GM12878 (cell line): ENCODE results near the gene MRPL18. TPM values are rescaled to one million over a fixed set of nuclear protein-coding genes. Genes with fewer than 3 reads are reported as not detected.

Experiments
- CHD1 ChIP-seq: IDR thresholded peaks from 2 replicates; pipeline ENCODE4 v1.6.1; 2012; ENCODE audit warnings: low read depth, low read length, improper control_type of control experiment
- EGR1 ChIP-seq, 2 experiments: IDR thresholded peaks; 1 replicate in 1 of 2; 2 replicates in 1 of 2; pipeline ENCODE4 v1.6.1; 2011 to 2012; ENCODE audit warnings: low read depth in 2 of 2, low read length in 2 of 2, borderline replicate concordance in 1 of 2, mild to moderate bottlenecking in 1 of 2, moderate library complexity in 1 of 2
- EZH2 ChIP-seq: IDR thresholded peaks from 2 replicates; pipeline ENCODE4 v1.6.1; 2012; ENCODE audit warnings: low read depth, mild to moderate bottlenecking, control low read depth, inconsistent platforms, low read length, borderline replicate concordance; ENCODE audit not compliant: control insufficient read depth
- HCFC1 ChIP-seq: fragments of 150-350 bp; IDR thresholded peaks from 2 replicates; pipeline ENCODE4 v1.6.1; 2014; ENCODE audit warnings: low read length
- MYC ChIP-seq: IDR thresholded peaks from 2 replicates; pipeline ENCODE4 v1.6.1; 2011; ENCODE audit warnings: mild to moderate bottlenecking, low read length, moderate library complexity, inconsistent platforms; ENCODE audit not compliant: insufficient read depth, insufficient replicate concordance, insufficient read length, severe bottlenecking
- PML ChIP-seq: IDR thresholded peaks from 2 replicates; pipeline ENCODE4 v1.6.1; 2012; ENCODE audit warnings: low read length, inconsistent platforms
- POLR2AphosphoS5 ChIP-seq: IDR thresholded peaks from 2 replicates; pipeline ENCODE4 v1.6.1; 2011; ENCODE audit warnings: mild to moderate bottlenecking, low read length, inconsistent platforms
- SP1 ChIP-seq: IDR thresholded peaks from one replicate; pipeline ENCODE4 v1.6.1; 2011; ENCODE audit warnings: low read depth, low read length
- STAT3 ChIP-seq: IDR thresholded peaks from 2 replicates; pipeline ENCODE4 v1.6.1; 2011; ENCODE audit warnings: low read depth, low read length, improper control_type of control experiment
- polyA plus RNA-seq, 11 experiments: library from polyadenylated mRNA; depleted of rRNA in 4 of 11; unstranded in 6 of 11; stranded (reverse) in 5 of 11; fragments of >200 nt; fragmentation: Nextera tagmentation in 4 of 11; fragmentation: Illumina TruSeq in 1 of 11; extraction: Ambion mirVana in 4 of 11; extraction: Trizol in 1 of 11; gene quantifications; 1 replicate in 1 of 11; 2 replicates in 10 of 11; pipeline versions ENCODE4 v1.2.1 to v1.2.3, GENCODE V29; 2011 to 2016; ENCODE audit warnings: inconsistent platforms in 2 of 11, missing spikeins in 2 of 11, low read depth in 1 of 11
- total RNA-seq, 4 experiments: library from RNA; depleted of rRNA in 3 of 4; stranded (reverse); fragments of >200 nt in 3 of 4; fragmentation: Illumina TruSeq in 1 of 4; extraction: Trizol in 1 of 4; gene quantifications; 2 replicates each; pipeline versions ENCODE4 v1.2.1 to v1.2.3, GENCODE V29; 2013 to 2021
- TF ChIP-seq, protein P1 (sequence below): IDR thresholded peaks from 2 replicates; pipeline ENCODE4 v1.6.1; 2012; ENCODE audit warnings: improper control_type of control experiment, low read depth, low read length; ENCODE audit not compliant: insufficient replicate concordance
- TF ChIP-seq, protein P2 (sequence below): fragments of 450-650 bp; IDR thresholded peaks from 2 replicates; pipeline ENCODE4 v1.6.1; 2017; ENCODE audit warnings: mild to moderate bottlenecking, moderate library complexity
- TF ChIP-seq, protein P3 (sequence below): fragments of 450-650 bp; IDR thresholded peaks from 2 replicates; pipeline ENCODE4 v1.6.1; 2017; ENCODE audit warnings: low read depth, mild to moderate bottlenecking, moderate library complexity
- TF ChIP-seq, protein P4 (sequence below): fragments of 450-650 bp; IDR thresholded peaks from 2 replicates; pipeline ENCODE4 v1.6.1; 2017; ENCODE audit warnings: mild to moderate bottlenecking, moderate library complexity

MRPL18 gene
- total and polyA plus RNA-seq, 10 of the 15 experiments (the other 5 are each of a cell fraction or from before 2014, with no cell fraction given): 68.5 to 203 (median 116) TPM

DNA sequence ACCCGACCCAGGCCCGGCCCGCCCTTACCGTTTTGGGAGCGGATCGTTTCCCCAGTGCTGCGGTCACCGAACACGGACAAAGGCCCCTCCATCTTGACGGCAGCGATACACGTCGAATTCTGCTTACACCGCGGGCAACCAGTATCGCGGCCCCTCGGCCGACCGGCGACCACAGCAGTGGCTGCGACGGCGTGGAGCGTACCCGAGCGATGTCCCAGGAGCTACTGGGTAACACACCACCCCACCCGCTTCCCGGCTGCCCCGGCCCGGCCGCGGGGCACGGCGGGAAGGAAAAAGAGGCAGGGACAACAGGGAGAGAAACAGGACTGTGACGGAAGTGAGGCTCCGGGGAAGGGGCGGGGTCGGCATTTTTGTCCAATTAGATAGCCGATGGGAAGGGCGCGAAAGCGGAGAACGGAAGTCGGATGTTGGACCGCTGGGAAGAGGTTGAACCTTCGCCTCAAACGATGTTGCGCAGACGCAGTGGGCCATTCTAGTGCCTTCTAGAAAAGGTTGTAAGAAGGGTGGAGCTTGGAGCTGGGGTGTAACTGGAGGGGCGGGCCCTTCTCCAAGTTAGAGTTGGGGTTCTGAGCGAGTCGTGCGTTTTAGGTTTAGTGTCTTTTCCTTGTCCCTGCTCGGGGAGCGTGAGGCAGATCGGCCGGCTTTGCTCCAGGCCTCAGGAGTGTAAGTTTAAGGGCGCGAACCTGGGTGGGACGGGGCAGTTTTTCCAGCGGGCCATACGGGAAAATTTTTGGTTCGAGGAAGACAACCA, 704 bp upstream of the MRPL18 start, which contains the start of gene TCP1 (continued):
- TF ChIP-seq, protein P1, sequence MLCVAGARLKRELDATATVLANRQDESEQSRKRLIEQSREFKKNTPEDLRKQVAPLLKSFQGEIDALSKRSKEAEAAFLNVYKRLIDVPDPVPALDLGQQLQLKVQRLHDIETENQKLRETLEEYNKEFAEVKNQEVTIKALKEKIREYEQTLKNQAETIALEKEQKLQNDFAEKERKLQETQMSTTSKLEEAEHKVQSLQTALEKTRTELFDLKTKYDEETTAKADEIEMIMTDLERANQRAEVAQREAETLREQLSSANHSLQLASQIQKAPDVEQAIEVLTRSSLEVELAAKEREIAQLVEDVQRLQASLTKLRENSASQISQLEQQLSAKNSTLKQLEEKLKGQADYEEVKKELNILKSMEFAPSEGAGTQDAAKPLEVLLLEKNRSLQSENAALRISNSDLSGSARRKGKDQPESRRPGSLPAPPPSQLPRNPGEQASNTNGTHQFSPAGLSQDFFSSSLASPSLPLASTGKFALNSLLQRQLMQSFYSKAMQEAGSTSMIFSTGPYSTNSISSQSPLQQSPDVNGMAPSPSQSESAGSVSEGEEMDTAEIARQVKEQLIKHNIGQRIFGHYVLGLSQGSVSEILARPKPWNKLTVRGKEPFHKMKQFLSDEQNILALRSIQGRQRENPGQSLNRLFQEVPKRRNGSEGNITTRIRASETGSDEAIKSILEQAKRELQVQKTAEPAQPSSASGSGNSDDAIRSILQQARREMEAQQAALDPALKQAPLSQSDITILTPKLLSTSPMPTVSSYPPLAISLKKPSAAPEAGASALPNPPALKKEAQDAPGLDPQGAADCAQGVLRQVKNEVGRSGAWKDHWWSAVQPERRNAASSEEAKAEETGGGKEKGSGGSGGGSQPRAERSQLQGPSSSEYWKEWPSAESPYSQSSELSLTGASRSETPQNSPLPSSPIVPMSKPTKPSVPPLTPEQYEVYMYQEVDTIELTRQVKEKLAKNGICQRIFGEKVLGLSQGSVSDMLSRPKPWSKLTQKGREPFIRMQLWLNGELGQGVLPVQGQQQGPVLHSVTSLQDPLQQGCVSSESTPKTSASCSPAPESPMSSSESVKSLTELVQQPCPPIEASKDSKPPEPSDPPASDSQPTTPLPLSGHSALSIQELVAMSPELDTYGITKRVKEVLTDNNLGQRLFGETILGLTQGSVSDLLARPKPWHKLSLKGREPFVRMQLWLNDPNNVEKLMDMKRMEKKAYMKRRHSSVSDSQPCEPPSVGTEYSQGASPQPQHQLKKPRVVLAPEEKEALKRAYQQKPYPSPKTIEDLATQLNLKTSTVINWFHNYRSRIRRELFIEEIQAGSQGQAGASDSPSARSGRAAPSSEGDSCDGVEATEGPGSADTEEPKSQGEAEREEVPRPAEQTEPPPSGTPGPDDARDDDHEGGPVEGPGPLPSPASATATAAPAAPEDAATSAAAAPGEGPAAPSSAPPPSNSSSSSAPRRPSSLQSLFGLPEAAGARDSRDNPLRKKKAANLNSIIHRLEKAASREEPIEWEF: no peak
- TF ChIP-seq, protein P2, sequence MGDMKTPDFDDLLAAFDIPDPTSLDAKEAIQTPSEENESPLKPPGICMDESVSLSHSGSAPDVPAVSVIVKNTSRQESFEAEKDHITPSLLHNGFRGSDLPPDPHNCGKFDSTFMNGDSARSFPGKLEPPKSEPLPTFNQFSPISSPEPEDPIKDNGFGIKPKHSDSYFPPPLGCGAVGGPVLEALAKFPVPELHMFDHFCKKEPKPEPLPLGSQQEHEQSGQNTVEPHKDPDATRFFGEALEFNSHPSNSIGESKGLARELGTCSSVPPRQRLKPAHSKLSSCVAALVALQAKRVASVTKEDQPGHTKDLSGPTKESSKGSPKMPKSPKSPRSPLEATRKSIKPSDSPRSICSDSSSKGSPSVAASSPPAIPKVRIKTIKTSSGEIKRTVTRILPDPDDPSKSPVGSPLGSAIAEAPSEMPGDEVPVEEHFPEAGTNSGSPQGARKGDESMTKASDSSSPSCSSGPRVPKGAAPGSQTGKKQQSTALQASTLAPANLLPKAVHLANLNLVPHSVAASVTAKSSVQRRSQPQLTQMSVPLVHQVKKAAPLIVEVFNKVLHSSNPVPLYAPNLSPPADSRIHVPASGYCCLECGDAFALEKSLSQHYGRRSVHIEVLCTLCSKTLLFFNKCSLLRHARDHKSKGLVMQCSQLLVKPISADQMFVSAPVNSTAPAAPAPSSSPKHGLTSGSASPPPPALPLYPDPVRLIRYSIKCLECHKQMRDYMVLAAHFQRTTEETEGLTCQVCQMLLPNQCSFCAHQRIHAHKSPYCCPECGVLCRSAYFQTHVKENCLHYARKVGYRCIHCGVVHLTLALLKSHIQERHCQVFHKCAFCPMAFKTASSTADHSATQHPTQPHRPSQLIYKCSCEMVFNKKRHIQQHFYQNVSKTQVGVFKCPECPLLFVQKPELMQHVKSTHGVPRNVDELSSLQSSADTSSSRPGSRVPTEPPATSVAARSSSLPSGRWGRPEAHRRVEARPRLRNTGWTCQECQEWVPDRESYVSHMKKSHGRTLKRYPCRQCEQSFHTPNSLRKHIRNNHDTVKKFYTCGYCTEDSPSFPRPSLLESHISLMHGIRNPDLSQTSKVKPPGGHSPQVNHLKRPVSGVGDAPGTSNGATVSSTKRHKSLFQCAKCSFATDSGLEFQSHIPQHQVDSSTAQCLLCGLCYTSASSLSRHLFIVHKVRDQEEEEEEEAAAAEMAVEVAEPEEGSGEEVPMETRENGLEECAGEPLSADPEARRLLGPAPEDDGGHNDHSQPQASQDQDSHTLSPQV: no peak
- no peak for TF ChIP-seq STAT3
- TF ChIP-seq SP1: no peak
- peak; percentile 82 for TF ChIP-seq PML
- TF ChIP-seq POLR2AphosphoS5: peak; percentile 95
- TF ChIP-seq EZH2: no peak
- no peak for TF ChIP-seq EGR1 (IDR thresholded peaks at IDR 0.05; ENCODE audit: borderline replicate concordance in 1 of 2, low read depth in 2 of 2, low read length in 2 of 2)
- peak; percentile 54 for TF ChIP-seq HCFC1
- peak; percentile 88; the same call in 1 of the 2 replicates for TF ChIP-seq CHD1
- peak; percentile 41 for TF ChIP-seq MYC
- TF ChIP-seq, protein P3, sequence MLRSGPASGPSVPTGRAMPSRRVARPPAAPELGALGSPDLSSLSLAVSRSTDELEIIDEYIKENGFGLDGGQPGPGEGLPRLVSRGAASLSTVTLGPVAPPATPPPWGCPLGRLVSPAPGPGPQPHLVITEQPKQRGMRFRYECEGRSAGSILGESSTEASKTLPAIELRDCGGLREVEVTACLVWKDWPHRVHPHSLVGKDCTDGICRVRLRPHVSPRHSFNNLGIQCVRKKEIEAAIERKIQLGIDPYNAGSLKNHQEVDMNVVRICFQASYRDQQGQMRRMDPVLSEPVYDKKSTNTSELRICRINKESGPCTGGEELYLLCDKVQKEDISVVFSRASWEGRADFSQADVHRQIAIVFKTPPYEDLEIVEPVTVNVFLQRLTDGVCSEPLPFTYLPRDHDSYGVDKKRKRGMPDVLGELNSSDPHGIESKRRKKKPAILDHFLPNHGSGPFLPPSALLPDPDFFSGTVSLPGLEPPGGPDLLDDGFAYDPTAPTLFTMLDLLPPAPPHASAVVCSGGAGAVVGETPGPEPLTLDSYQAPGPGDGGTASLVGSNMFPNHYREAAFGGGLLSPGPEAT: no peak
- TF ChIP-seq, protein P4, sequence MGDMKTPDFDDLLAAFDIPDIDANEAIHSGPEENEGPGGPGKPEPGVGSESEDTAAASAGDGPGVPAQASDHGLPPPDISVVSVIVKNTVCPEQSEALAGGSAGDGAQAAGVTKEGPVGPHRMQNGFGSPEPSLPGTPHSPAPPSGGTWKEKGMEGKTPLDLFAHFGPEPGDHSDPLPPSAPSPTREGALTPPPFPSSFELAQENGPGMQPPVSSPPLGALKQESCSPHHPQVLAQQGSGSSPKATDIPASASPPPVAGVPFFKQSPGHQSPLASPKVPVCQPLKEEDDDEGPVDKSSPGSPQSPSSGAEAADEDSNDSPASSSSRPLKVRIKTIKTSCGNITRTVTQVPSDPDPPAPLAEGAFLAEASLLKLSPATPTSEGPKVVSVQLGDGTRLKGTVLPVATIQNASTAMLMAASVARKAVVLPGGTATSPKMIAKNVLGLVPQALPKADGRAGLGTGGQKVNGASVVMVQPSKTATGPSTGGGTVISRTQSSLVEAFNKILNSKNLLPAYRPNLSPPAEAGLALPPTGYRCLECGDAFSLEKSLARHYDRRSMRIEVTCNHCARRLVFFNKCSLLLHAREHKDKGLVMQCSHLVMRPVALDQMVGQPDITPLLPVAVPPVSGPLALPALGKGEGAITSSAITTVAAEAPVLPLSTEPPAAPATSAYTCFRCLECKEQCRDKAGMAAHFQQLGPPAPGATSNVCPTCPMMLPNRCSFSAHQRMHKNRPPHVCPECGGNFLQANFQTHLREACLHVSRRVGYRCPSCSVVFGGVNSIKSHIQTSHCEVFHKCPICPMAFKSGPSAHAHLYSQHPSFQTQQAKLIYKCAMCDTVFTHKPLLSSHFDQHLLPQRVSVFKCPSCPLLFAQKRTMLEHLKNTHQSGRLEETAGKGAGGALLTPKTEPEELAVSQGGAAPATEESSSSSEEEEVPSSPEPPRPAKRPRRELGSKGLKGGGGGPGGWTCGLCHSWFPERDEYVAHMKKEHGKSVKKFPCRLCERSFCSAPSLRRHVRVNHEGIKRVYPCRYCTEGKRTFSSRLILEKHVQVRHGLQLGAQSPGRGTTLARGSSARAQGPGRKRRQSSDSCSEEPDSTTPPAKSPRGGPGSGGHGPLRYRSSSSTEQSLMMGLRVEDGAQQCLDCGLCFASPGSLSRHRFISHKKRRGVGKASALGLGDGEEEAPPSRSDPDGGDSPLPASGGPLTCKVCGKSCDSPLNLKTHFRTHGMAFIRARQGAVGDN: peak; percentile 56
